Posterior vena cava (tissue), 2 donors: ENCODE data around the gene DCX. TPM values are rescaled to one million over a fixed set of nuclear protein-coding genes. Genes with fewer than 3 reads are reported as not detected.

Experiments
- DNase-seq: peaks from one replicate; pipeline ENCODE4 v3.0.0-alpha.2; 2020; ENCODE audit warnings: low spot score
- intact Hi-C, 2 donors: fragments of 100-400 bp; cut with DNase I; formaldehyde crosslinking; loops; one replicate each; pipeline versions ENCODE4 v1.14.1 to v1.14.2; 2022 to 2023
- total RNA-seq, 2 donors: library from RNA; stranded (reverse); fragmentation: NEBNext Ultra II Directional; extraction: Animal tissue kit (Norgen Biotek cat#: 25700); gene quantifications; one replicate each; pipeline ENCODE4 v1.2.1, GENCODE V29; 2021
- donor health status: DM: yes; HTN: yes; CAD: no.
- donor health status: DM: yes; HTN: yes; CAD: no.

Gene DCX
- total RNA-seq, 2 donors from 2014 or later, result 0.10 TPM; not detected in 1

DNA sequence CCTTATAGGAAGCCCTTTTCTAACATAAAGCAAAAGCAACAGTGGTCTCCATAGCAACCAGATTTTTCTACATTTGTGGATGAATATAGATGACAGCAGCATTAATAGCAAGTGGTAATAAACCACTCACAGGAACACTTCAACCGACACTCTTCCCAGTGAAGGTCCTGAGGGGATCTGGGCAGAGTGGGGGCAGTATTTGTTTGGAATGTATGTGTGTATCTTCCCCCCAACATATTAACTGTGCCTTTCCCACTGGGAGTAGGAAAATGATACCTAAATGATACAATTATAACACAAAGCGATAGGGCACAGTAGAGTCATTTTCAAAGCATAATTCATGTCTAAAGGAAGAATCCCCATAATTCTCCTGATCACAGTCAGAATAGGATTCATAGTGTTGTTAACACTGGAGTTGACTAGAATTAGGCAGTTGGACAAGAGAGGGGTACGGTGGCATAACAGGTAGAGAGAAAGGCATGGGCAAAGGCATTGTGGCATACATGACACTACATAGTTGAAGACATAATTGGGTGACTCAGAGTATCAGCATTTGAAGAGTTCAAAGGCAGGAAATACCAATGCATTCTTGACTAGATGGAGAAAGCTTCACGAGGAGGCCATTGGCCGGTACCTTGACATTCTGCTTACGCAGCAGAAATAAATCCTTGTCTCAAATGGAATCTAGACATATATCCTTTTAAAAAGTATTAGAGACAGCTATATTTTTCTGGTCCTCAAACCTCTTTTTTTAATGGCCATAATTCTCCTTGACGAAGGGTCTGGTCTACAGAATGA lies 156.9 kb downstream of the DCX start:
- intact Hi-C loops, result no loop called here
- DNase-seq, result no peak

- no peak for DNase-seq
- intact Hi-C loops, result no loop called here
Observed at GRCh38 chrX:111244235-111244750, 167.7 kb downstream of the DCX start.

Other genes starting within 250 kb of the DCX start
- gene CAPN6, start 141.7 kb downstream of the DCX start, total RNA-seq, result under 1 TPM; 0.14 to 0.33 TPM
- gene SERTM2, start 99.5 kb upstream of the DCX start, total RNA-seq, result 1 to 10 TPM in 1 of 2 donors, under 1 TPM in 1; 0.28 to 3.2 TPM